GM08714 (cell line): ENCODE measurements around the gene MELTF.

Experiments
- H3K4me3 ChIP-seq: fragments of 200-500 bp; sonication (Bioruptor generic); 2 replicates; pipeline ENCODE4 v1.5.1; 2014; ENCODE audit warnings: mild to moderate bottlenecking, low read length, inconsistent platforms
- ZNF274 ChIP-seq: IDR thresholded peaks from 2 replicates; pipeline ENCODE4 v1.6.1; 2012; ENCODE audit warnings: mild to moderate bottlenecking, low read depth, low read length

MELTF gene

DNA sequence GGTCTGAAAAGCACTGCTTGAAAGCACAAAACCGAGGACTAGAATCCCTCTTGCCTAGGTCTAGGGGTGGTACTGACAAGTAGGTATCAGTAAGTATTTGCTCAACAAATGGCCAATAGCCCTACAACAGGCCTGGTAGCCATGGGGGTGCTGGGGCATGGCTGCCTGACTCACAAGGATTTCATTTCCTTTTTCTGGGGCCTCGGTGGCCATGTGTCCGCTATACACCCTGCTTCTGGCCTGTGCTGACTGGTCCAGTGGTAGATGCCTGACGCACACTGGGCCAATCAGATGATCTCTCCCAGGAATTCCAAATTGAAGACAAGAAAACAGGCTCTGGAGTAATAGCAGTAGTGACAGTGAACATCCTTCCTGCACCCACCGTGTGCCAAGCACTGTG lies 29.4 kb downstream of the MELTF start:
- TF ChIP-seq ZNF274: no peak
- no peak overlapping the region for H3K4me3 ChIP-seq

DNA sequence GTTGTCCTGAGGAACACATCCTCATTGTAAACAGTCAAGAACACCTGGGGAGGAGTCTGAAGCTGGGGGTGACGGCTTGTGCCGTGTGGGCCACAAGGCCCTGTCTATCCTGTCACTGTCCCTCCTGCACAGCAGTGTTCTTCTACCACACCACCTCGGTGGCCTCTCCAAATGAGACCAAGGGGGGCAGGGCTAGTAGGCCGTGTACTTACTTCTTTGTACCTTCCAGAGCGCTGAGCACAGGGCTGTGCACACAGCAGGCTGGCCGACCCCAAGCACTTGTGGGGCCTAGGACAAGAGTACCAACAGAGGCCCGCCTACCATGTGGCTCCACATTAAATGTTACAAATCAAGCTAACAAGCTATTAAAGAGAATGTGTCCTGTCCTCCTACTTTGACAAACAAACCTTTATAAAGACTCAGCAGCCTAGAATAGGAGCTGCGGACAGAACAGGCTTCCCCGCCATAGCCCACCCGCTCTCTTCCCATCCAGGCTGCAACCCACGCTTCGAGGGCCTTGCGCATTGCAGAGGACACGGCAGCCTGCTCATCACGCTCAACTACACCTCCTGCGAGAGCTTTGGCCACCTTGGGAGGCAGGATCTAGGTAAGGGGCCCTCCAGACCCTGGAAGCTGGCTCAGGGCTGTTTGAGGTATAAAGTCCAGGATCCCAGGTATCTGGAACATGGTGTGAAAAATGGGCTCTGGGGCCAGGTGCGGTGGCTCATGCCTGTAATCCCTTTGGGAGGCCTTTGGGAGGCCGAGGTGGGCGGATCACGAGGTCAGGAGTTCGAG lies 30.5 kb downstream of the MELTF start:
- no peak for TF ChIP-seq ZNF274
- H3K4me3 ChIP-seq: no peak overlapping the region

DNA sequence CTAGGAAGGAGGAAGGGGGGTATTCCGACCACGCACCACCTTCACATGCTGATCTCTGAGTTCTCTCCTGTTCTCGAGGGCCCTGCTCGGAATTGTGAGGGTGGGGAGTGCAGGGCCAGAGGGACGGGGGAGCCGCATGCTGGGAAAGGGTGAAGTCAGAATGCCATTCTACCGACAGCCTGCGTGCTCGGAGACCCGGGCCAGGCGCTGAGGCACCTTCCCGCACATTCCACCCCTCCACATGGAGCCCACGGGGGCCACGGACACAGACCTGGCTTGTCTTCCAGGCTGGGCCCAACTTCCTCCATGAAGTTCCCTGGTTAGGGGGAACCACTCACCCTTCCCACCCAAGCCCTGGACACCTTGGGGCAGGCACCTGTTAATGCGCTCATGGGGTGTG lies 32.3 kb downstream of the MELTF start:
- H3K4me3 ChIP-seq: no peak overlapping the region
- TF ChIP-seq ZNF274: no peak

DNA sequence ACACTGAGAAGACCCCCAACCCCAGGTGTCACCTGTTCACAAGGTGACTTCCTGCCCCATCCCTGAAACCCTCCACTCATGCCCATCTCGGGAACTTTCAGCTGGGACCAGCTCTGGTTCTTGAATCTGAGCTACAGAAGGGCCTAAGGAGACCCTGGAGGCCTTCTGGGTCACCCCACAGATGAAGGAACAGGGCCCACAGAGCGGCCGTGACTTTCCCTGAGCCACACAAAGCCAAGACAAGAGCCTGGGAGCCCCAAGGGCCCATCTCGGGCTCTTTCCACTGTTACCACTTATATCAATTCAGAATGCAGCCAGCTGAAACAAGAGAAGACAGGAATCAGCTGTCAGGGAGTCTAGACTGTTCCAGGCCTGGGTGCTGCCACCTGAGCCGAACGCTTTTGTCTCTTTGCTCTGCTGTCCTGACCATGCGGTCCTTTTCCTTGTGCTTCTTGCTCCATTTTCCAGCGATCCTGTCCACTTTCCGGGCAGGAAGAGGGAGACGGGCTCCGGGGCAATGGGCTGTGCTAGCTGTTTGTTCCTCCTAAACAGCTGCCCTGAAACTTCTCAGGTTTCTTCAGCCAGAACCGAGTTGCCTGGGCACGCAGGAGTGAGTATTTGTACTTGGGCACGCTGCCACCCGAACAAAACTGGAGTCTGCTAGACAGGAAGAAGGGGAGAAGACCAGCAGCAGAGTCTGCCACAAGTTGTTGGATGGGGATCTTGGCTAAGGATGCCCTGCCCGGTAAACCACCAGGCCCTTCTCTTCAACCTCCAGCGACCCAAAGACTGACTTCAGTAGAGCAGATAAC lies 33.0 kb downstream of the MELTF start:
- TF ChIP-seq ZNF274: no peak
- no peak overlapping the region for H3K4me3 ChIP-seq

DNA sequence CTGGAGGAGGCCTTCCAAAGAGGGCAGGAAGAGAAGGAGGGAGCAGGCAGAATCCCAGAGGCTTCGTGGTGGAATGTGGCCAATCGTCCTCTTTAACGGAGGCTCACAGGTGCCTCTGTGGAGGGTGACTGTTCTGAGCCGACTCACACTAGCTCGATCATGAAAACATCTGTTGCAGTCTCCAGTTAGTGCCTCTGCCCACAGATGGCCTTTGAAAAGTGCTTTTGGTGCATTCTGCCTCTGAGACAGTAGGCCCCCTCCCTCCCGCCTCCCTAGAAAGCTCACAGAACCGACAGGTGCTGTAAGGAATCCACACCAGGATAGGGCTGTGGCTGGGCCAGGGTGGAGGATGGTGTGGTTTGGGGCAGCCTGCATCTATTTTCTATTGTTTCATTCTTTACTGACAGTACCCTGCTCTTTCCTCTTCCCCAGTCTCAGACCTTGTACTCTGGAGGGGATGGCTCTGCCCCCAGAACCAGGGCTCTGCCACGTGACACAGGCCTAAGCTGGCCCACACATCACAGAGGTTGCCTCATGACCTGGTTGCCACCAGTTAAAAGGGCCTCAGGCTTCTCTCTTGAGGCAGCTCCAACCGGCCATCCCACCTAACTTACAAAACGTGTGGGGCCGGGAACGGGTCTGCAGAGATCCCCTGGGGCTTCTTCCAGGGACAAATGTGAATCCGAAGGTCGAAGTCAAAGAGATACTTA lies 33.8 kb downstream of the MELTF start:
- no peak for TF ChIP-seq ZNF274
- no peak overlapping the region for H3K4me3 ChIP-seq

DNA sequence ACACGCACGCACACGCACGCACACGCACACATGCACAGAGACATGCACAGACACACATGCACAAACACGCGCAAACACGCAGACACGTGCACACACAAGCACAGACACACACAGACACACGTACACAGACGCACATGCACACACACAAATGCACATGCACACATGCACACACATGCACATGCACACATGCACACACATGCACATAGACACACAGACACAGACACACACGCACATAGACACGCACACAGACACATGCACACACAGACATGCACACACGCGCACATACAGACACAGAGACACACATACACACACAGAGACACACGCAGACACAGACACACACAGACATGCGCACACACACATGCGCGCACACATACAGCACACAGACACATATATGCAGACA lies 34.6 kb downstream of the MELTF start:
- no peak overlapping the region for H3K4me3 ChIP-seq
- no peak for TF ChIP-seq ZNF274

DNA sequence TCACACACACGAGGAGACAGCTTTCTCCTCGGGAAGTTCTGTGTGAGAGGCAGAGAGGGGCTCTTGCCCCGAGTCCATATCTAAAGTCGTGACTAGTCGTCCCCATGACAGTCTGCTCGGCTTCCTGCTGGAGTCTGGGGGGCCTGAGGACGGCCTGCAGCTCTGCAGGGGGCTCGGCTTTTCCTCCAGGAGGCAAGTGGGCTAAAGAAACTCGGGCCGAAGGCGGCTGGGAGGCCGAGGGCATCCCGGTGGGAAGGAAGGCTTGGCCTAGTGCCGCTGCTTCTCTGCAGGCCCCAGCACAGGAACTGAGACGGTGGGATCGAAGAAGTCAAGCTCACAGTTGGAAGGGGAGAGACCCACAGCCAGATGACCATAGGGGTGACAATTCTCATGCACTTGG lies 35.6 kb downstream of the MELTF start:
- TF ChIP-seq ZNF274: no peak

DNA sequence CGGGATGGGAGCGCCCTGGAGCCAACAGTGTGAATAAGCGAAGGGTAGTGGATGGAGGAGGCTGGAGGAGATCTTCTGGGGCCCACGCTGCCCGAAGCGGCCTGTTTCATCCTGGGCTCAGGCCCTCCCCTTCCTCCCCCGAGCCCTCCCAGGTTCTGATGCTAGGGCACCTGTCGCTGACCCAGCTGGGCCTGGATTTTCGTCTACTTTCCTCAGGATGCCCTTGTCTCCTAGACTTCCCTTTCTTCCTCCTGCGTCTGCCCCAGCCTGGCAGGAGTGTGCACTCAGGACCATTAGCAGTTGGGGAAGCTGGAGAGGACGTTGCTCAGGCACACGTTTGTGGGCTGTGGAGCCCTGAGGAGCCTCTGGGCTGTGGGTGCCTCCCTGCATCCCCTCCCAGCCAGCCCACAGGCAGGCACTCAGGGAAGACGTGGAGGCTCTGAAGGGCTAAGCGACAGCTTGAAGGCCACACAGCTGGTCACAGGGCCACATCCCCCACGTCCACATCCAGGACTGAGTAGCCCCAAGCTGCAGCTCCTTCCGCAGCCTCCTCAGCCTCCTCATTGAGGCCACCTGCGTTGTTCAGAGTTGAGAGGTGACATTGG lies 37.1 kb downstream of the MELTF start:
- no peak for TF ChIP-seq ZNF274
- H3K4me3 ChIP-seq: no peak overlapping the region

More for the DNA sequence above, 35.6 kb downstream of the MELTF start:
- H3K4me3 ChIP-seq: no peak overlapping the region

DNA sequence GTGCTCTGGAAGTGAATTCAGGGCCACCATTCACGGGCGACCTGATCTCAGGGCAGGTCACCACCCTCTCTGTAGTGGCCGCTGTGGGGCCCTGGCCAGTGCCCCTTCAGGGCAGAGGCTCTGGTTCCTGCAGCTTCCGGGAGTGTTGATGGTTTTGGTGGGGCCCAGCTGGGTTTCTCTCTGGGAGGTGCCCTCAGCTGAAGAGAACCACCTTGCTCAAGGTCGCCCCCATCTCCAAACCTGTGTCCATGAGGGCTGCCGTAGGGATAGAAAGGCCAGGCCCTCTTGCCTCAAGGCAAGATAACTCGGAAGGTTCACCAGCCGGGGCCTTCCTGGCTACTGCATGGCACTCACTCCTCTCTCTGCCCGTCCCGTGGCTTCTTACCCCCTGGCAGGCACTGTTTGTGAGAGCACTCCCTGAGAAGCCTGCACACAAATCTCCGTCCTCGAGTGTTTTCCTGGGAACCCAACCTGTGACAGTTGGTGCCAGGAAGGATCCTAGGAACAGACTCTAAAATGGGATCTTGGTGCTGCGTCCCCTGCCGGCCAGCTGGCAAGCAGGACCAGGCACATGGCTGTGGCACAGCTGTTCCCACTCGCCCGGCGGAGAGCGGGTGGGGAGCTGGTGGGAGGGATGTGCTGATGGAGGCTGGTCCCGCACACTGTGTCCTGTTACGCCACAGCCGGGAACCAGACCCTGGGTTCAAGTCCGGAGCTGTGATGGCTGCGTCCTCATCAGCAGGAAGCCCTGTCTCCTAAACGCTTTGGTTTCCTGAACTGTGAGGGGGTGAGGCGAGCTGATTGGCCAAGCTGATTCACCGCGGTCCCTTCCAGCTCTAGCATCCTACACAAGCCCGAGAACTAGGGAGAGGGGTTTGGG lies 37.8 kb downstream of the MELTF start:
- no peak for TF ChIP-seq ZNF274

DNA sequence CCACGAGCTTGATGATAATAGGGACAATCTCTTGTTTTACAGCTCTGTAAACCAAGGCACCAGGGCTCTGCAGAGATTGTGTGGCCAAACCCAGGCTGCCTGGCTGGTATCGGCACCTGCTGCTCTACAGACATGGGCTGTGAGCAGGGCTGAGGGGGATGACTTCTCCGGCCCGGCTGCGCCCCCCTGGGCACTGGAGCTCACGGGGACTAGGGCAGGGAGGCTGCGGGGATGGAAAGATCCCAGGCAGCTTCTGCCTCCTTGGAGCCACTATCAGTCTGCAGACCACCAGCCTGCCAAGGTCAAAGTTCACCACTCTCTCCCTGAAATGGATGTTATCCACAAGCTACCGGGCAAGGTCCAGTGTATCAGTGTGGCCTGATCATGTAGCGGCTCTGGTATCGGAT lies 39.0 kb downstream of the MELTF start:
- TF ChIP-seq ZNF274: no peak
- H3K4me3 ChIP-seq: no peak overlapping the region

More for the DNA sequence above, 37.8 kb downstream of the MELTF start:
- no peak overlapping the region for H3K4me3 ChIP-seq

DNA sequence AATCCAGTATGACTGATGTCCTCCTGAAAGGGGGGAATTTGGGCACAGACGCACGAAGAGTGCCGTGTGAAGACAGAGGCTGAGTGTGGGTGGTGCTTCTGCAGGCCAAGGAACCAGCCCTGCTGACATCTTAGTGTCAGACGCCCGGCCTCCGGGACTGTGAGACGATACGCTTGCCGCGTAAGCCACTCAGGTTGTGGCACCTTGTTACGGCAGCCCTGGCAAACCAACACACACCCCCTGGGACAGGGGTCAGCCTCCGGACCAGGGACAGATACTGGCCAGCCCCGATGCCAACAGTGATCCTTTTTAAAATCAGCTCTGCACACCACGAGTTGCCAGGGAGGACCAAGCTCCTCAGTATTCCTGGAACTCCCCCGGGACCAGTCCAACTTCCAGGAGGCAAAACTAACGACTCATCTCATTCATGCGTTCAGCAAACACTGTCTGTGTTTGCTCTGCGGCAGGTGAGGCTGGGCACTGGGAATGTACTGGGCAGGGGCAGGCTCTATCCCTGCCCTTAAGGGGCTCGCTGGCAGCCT lies 39.8 kb downstream of the MELTF start:
- no peak overlapping the region for H3K4me3 ChIP-seq
- TF ChIP-seq ZNF274: no peak

DNA sequence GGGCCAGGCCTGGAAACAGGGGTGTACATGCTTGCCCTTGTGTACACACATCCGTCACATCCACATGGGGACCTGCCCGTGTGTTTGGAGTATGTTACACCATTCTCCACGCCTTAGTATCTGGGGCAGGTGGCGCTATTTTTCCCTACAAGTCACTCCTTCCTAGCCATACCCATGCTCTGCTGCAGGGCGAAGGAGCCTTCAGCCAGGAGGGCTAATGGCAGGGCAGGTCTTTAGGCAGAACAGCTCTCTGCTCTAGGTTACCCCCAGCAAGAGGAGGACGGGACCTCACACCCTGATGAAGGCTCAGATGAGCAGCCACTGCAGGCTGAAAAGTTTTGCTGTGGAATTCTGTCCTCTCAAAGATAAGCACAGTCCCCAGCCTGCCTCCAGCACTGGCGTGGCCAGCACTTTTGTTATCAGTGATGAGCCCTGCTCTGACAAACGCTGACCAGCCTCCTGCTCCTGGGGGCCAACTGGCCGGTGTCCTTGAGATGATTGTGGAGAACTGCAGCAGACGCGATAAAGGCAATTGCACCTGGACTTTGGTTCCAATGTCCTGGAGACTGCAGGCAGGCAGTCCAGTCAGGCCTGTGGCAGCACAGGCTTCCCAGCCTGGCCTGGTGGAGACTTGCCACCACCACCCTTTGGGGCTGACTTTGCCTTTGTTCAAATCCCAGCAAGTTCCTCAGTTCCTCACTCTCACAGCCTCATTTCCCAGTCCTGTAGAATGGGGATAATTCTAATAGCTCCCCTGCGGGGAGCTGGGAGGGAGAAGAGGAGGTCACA lies 41.2 kb downstream of the MELTF start:
- no peak overlapping the region for H3K4me3 ChIP-seq
- no peak for TF ChIP-seq ZNF274
